Stimulated activated CD4-positive, alpha-beta T cell treated with anti-CD3 and anti-CD28 coated beads, TNF-alpha, amount 100 ng/mL, for 48 hours (primary cell): ENCODE measurements around the gene CBX7.

Source experiments
- DNase-seq, 3 donors: peaks; one replicate each; pipeline ENCODE4 v3.0.0-alpha.2; 2020; ENCODE audit warnings: low read depth in 3 of 3

CBX7 gene

DNA sequence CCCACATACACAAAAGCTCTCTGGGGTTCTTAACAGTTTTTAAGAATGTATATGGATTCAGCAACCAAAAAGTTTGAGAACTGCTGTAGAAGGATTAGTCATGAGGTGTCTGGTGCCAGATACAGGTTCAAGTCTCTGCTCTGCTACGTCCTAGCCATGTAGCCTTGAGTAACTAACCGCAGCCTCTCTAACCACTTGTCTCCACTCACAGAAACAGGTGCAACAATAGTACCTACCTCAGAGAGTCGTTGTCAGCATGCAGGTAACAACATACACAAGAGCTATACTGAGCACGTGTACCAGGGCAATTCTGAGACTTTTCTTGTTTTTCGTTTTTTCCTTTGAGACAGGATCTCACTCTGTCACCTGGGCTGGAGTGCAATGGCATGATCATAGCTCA is 26.9 kb downstream of the CBX7 start:
- no peak for DNase-seq

DNA sequence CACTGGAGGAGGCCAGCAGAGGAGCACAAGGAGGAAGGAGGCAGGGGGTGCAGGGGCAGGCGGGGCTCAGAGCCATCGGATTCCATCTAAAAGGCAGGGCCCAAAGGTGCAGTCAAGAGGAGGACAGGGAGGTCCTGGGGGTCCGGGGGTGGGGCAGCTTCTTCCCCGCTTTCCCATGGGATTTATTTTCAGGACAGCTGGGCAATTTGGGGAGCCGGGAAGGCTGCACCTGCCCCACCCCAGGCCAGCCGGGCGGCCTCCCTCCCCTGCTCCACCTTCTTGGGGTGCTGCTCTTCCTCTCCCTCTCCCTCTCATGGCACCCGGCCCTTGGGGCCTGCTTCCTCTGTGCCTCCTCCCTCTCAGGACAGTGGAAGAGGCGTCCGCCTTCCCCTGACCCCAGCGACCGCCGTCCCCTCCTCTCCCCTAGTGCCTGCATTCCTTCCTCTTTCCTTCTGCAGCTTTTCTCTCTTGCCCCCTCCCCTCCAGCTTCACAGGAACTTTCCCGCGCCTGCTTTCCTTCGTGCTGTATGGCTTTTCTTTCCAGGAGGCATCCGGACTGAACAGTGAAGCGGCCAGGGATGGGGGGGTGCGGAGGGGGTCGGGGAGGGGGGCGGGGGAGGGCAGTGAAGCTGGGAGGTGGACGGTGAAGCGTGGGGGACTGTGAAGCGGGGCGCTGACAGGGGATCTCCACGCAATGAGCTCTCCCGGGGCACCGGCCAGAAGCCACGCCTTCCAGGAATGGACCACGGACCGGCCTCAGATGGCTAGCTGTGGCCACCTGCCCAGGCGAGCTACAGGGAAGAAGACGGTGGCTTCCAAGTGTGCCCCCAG is 28.5 kb downstream of the CBX7 start:
- no peak for DNase-seq

DNA sequence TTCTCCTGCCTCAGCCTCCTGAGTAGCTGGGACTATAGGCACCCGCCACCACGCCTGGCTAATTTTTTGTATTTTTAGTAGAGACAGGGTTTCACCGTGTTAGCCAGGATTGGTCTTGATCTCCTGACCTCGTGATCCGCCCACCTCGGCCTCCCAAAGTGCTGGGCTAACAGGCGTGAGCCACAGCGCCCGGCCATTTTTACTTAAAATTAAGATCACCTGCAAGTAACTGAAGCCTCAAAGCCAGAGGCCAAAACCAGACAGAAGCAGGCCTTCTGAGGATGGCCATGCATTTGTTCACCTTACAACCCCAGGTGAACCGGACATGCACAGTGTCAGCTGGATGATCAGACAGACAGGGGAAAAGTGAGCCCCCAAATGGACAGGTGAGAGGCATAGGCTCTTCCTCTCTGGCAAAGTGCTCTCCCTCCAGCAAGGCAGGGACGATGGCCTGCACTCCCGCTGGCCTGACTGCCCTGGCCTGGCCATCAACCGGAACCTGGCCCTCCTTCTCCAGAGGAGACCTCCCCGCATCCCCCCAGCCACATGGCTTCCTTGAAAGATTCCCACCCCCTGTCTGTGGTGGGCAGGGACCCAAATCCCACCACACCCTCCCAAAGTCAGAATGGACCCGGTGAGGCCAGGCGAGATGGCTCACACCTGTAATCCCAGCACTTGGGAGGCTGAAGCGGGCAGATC is 29.6 kb downstream of the CBX7 start:
- DNase-seq = no peak

DNA sequence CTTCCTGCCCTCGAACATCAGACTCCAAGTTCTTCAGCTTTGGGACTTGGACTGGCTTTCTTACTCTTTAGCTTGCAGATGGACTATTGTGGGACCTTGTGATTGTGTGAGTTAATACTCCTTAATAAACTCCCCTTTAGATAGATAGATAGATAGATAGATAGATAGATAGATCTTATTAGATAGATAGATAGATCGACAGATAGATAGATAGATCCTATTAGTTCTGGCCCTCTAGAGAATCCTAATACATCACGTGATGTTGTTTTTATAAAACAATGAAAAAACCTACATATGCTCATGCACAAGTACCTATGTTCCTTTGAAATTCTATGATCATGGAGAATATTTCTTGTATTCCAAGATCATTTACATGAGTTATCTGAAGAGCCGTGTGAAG is 31.5 kb downstream of the CBX7 start:
- no peak for DNase-seq

DNA sequence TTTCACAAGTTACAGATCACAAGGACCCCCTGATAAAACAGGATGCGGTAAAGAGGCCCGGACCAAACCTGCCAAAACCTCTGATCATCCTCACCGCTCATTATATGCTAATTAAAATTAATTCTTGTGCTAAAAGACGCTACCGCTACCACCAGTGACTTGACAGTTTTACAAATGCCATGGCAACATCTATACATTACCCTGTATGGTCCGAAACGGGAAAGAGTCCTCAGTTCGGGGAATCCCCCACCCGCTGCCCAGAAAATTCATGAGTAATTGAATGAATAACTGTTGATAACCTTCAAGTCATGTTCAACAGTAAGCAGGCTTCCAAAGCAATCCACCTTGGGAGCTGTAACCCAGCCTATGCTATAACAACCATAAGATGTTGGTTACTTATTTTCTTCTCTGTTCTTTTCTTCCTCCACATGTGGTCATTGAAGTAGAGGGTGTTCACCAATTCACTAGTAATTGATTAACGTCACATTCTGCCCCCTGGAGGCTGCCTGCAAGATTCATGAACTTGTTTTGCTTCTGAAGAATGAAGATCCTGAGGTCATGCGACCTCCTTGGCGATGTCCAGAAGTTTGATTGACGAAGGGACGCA is 34.8 kb downstream of the CBX7 start:
- DNase-seq = peak; percentile 58 to 63 (median 60)

DNA sequence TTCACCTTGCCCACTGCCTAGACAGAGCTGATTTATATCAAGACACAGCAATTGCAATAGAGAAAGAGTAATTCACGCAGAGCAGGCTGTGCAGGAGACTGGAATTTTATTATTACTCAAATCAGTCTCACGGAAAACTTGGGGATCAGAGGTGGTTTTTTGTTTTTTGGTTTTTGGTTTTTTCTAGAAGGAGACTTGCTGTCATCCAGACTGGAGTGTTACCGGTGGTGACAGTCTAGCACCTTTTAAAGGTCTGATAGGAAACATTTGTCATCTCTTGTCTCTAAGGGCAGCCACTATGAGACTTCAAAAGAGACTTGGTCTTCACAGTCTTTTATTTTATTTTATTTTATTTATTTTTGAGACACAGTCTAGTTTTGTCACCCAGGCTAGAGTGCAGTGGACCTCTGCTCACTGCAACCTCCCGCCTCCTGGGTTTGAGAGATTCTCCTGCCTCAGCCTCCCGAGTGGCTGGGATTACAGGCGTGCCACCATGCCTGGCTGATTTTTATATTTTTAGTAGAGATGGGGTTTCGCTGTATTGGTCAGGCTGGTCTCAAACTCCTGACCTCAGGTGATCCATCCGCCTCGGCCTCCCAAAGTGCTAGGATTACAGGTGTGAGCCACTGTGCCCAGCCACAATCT is 36.4 kb downstream of the CBX7 start:
- DNase-seq = no peak

DNA sequence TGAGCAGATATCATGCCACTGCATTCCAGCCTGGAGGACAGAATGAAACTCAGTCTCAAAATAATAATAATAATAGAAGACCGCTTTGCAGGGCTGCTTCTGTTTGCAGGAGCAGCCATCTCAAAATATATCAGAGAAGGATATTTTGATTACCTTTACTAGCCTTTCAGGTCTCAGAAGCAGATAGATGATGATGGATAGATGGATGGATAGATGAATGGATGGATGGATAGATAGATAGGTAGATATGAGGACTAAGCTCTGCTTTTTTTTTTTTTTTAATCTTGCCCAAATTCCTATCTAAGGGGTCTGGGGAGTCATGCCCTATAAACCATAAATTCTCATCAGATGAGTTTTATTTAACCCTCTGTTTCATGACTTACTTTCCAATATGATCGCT is 36.9 kb downstream of the CBX7 start:
- DNase-seq = no peak

DNA sequence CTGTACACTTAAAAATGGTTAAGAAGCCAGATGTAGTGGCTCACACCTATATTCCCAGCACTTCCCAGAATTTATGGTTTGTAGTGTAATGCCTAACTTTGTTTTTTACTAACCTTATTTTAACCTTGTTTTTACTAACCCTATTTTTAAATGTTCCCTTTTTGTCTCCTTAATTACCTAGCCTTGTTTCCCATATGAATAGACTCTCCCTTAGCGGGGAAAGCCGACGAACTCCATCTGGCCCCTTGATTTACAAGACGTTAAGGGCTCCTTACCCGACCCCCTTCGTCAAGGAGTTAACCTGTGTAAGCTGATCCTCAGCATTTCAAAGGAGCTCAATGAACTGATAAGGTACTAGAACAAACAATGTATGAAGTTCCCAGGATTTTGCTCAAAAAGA is 38.4 kb downstream of the CBX7 start:
- no peak for DNase-seq

DNA sequence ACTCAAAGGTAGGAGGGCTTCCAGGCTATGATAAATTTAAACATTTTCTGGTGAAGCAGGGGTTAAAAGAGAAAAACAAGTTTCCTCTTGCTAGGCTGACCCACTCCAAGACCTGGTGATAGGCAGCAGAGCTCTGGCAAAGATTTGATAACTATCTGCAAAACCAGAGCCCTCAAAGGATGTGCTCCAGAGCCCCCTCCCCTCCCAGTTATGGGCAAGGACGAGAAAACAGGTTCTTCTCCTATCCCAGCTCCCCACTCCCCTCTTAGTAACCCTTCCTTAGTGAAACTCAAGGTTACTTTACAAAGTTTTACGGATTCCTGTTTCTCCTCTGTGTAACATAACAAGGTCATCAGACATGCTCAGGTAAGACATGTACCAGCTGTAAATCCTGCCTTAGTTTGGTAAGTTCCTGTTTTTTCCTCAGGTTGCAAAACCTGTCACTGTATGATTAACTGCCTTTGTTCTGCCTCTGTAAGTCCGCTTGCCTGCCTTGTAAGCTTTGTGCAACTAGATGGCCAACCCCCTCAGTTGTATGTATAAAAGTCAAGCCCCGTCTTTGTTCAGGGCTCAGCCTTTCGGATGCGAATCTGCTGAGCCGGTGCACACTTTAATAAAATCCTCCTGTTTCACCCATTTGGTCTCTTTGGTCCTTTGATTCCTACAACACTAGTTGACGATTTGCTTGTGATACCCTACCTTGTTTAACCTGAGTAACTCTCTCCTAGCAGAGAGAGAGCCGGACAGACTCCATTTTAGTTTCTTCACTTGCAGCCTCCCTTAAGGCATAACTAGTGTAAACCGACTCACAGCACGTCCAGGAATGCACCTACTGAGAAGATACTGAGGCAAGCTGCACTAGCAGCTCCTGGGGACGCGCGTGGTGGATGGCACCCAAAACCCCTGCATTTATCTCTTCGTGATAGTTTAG is 41.6 kb downstream of the CBX7 start:
- DNase-seq = no peak

DNA sequence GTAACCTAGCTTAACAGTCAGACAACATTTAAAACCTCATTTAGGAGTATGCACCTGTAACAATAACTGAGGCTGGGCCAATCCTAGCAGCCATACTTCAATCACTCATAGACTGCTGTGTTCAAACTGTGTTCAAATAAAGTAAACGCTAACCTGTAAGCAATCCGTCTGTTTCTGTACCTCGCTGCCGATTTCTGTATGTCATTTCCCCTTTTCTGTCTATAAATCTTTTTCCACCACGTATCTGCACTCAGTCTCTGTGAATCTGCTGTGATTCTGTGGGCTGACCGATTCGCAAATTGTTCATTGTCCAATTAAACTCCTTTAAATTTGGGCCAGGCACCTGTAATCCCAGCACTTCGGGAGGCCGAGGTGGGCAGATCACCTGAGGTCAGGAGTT is 43.1 kb downstream of the CBX7 start:
- DNase-seq = no peak

DNA sequence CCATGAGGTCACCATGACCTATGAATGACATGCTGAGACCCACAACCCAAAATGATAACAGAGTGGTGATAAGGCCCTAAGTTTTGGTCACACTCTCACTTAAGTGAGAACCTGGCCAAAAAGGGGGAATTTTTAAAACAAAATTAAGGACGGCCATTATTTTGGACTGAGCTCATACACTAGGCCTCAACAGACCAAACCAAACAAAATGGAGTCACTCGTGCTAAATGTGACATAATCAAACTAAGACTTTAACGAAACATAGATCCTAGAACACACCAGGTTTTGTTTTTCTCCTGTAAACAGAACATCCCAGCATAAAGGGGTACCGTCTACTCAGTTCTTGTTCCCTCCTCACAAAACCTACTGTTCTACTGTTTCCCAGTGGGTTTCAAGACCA is 44.0 kb downstream of the CBX7 start:
- no peak for DNase-seq

DNA sequence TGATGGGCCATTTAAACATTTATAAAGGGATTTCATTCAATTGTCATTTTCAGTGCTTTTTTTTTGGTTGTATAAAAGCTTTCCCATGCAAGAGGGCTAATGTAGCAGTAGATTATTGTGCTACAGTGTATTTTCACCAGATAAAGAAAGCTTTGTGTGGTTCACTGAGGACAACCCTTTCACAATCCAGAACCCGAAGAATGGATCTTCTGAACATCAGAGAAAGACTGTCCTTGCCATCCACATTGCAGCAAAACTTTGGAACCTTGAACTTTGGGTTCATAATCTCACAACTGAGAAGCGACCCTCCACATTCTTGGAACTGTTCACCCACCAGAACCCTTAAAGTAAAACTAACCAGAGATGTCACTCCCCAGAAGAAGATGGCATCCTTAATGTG is 46.2 kb downstream of the CBX7 start:
- DNase-seq = no peak

DNA sequence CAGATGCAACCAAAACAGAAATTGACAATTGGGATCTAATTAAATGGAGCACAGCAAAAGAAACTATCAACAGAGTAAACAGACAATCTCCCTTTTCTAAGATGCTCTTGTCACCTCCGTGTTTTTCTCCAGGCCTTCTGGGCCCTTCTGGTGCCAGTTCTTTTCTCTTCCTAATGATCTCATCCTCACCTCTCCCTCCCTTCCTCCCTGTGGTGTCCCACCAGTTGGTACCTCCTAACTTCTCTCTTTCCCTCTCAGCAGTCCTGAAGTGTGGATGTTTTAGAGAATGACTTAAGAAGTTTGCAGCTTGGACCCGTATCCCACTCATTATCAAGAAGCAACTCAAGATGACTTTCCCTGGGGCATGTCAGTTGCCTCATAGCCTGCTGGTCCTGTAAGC is 49.0 kb downstream of the CBX7 start:
- no peak for DNase-seq

DNA sequence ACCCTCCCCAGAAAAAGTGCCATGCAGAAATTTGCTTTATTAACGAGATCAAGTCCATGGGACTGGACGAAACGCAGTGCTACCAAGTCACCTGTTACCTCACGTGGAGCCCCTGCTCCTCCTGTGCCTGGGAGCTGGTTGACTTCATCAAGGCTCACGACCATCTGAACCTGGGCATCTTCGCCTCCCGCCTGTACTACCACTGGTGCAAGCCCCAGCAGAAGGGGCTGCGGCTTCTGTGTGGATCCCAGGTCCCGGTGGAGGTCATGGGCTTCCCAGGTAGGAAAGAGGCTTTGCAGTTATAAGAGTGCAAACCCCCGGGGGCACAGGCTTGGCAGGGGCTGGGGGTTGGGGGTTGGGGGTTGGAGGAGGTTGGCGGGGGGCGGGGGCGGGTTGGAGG is 51.3 kb downstream of the CBX7 start:
- no peak for DNase-seq

DNA sequence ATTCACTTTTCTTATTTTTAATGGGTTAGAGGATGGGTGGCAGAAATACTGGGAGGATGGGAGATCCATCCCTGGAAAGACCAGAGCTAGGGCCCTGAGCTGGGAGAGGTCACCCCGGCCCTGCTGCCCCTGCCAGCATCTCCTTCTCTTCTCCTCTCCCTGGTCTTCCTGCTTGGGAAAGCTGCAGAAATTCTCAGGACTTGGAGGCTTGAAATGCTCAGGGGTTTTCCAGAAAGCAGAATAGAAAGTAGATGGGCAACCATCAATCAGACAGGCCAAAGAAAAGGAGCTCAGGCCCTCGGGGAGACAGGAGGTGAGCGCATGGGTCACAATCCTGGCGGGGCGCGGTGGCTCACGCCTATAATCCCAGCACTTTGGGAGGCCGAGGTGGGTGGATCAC is 53.9 kb downstream of the CBX7 start:
- no peak for DNase-seq

DNA sequence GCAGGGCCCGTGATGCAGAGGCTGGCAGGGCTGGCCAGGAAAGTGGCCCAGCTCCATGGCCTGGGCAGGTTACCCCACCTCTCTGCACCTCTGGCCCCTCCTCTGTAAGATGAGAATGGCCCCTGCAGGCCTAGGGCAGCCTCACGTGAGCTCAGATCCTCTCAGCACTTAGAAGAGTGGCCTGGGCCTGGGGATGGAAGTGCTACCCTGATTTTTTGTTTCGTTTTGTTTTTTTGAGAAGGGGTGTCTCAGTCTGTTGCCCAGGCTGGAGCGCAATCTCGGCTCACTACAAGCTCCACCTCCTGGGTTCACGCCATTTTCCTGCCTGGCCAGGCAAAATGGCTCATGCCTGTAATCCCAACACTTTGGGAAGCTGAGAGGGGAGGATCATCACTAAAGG is 54.5 kb downstream of the CBX7 start:
- DNase-seq = no peak

DNA sequence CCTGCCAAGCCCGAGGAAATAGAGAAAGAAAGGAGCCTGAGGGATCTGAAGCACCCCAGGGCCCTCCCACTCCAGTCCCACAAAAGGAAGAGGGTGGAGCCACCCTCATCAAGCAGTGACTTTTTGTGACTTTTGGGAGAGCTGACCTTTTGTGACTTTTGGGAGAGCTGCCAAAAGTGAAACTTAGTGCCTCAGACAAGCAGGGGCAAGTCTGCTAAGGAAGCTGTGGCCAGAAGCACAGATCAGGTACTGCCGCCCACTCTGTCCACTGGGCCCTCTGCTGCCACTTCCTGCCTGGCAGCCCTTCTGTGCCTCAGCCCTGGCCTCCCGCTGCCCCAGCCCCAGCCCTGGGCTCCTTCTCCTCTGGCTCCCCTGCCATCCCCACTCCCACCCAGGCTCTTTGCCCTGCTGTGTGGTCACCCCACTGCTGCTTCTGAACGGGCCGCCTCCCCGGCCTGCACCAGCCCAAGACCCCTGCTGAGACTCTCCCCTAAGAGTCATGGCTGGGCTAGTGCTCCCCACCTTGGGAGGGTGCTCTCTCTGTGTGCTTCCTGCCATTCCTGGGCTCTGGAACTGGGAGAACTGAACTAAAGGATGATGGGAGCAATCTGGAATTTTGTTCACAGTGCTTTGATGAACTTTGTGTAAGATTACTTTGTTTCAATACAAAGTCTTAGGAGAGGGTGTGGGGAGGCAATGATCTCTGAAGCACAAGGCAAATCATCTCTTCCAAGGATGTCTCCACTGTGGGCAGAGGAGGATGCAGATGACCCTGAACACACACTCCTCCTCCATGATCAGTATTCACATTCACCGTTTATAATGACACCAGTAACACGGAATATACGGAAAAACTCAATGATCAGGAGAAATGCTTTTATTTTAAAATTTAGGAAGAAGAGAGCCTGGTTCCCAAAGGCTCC is 55.1 kb downstream of the CBX7 start, which contains the start of gene APOBEC3H:
TSS of gene APOBEC3H (plus strand) at position 147 of the 923 bp plus-strand sequence. CDS start 3,035 bp downstream, outside the sequence.
- no peak for DNase-seq

DNA sequence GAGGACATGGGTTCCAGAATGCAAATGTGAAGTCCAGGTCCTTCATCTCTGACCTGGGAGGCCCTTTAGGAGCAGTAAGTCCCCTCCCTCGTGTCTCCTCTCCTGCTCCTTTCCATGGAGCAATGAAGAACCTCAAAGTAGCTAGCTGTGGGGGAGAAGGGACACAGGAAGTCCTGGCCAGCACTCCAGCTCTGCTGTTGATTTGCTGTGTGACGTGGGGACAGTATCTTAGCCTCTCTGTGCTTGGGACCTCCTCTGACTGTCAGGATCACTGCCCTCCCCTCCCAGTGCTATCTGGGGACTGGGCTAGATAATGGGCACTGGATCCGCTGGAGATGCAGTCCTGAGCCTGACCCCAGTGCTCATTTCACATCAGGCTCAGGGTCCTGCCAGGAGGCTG is 56.5 kb downstream of the CBX7 start:
- no peak for DNase-seq

DNA sequence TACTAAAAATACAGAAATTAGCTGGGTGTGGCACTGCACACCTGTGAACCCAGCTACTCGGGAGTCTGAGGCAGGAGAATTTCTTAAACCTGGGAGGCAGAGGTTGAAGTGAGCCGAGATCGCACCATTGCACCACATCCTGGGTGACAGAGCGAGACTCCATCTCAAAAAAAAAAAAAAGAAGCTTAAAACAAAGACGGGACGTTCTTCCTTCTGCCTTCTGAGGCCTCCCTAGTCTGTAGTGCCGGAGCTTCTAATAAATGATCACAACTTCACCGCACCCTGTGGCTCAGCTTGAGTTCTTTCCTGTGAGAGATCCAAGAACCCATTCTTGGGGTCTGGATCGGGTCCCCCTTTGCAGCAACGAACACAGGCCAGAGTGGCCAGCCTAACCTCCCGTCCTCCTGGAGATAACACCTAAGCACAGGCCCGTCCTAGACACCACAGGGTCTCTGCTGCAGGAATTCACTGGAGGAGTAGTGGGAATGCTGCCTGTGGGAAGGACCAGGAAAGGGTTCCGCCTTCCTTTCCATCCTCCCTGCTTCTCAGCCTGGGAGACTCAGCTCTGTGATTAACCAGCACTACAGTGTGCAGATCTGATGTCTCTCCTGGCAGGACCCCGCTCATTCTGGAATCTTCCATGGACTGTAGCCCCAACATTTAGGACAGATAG is 57.6 kb downstream of the CBX7 start:
- no peak for DNase-seq
